HCT116 (cell line): ENCODE measurements around the gene INCENP.

ENCODE experiments used
- ATF3 ChIP-seq: IDR thresholded peaks from 2 replicates; pipeline ENCODE4 v1.6.1; 2012
- CEBPB ChIP-seq: IDR thresholded peaks from 2 replicates; pipeline ENCODE4 v1.6.1; 2012; ENCODE audit warnings: low read depth
- CTCF ChIP-seq, 3 experiments: fragments of 200-600 bp in 1 of 3; sonication (generic) in 1 of 3; IDR thresholded peaks in 2 of 3; conservative IDR thresholded peaks in 1 of 3; 2 replicates each; pipeline ENCODE4 v1.5.1; 2012 to 2017; ENCODE audit warnings: low read depth in 2 of 3, low read length in 2 of 3, antibody characterized with exemption in 1 of 3, borderline replicate concordance in 1 of 3, control low read depth in 1 of 3, mild to moderate bottlenecking in 1 of 3, mixed read lengths in 1 of 3, mixed run types in 1 of 3, moderate library complexity in 1 of 3; ENCODE audit not compliant: insufficient read depth in 1 of 3
- EZH2 ChIP-seq: fragments of 200-600 bp; sonication (generic); IDR thresholded peaks from 2 replicates; pipeline ENCODE4 v1.6.1; 2017; ENCODE audit warnings: antibody characterized with exemption, mixed run types
- EZH2phosphoT487 ChIP-seq: fragments of 200-600 bp; IDR thresholded peaks from 2 replicates; pipeline ENCODE4 v1.6.1; 2018; ENCODE audit warnings: antibody characterized with exemption, borderline replicate concordance
- POLR2A ChIP-seq: IDR thresholded peaks from 2 replicates; pipeline ENCODE4 v1.7.0; 2011; ENCODE audit warnings: borderline replicate concordance; ENCODE audit not compliant: insufficient read depth, insufficient read length; ENCODE audit errors: extremely low read depth
- POLR2AphosphoS5 ChIP-seq: IDR thresholded peaks from 2 replicates; pipeline ENCODE4 v1.6.1; 2011; ENCODE audit warnings: mild to moderate bottlenecking, low read depth, low read length, moderate library complexity
- RAD21 ChIP-seq: IDR thresholded peaks from 2 replicates; pipeline ENCODE4 v1.6.1; 2012; ENCODE audit warnings: low read depth, mild to moderate bottlenecking
- REST ChIP-seq: IDR thresholded peaks from 2 replicates; pipeline ENCODE4 v1.6.1; 2012; ENCODE audit warnings: low read depth
- SIN3A ChIP-seq: IDR thresholded peaks from 2 replicates; pipeline ENCODE4 v1.6.1; 2012; ENCODE audit warnings: low read depth
- ZBTB33 ChIP-seq: IDR thresholded peaks from 2 replicates; pipeline ENCODE4 v1.6.1; 2011; ENCODE audit warnings: mild to moderate bottlenecking, low read length, moderate library complexity; ENCODE audit not compliant: insufficient replicate concordance; ENCODE audit errors: extremely low read depth
- ZFX ChIP-seq: fragments of 450-650 bp; IDR thresholded peaks from 2 replicates; pipeline ENCODE4 v1.6.1; 2017

- TF ChIP-seq CTCF (IDR thresholded peaks at IDR 0.05 in 2 of 3, conservative IDR thresholded peaks at IDR 0.05 in 1 of 3; ENCODE audit: borderline replicate concordance in 1 of 3, insufficient read depth in 1 of 3, low read depth in 2 of 3, low read length in 2 of 3) (no peak), POLR2AphosphoS5 (no peak), EZH2phosphoT487 (no peak), EZH2 (no peak), POLR2A (no peak), ZBTB33 (no peak), CEBPB (no peak), ZFX (no peak), REST (no peak), ATF3 (no peak), SIN3A (no peak), RAD21 (no peak)
These were observed 29.2 kb downstream of the INCENP start for GRCh38 chr11:62153087-62153395.
